ENCODE measurements around the gene FDX1. TPM values are rescaled to one million over a fixed set of nuclear protein-coding genes. Genes with fewer than 3 reads are reported as not detected.
A peak's percentile ranks its signal among the peaks of the same experiment; 100 is the strongest.

Gene FDX1
- total and polyA plus RNA-seq, 5 donors from 2014 or later = 9.5 to 28.2 (median 24.0) TPM

DNA sequence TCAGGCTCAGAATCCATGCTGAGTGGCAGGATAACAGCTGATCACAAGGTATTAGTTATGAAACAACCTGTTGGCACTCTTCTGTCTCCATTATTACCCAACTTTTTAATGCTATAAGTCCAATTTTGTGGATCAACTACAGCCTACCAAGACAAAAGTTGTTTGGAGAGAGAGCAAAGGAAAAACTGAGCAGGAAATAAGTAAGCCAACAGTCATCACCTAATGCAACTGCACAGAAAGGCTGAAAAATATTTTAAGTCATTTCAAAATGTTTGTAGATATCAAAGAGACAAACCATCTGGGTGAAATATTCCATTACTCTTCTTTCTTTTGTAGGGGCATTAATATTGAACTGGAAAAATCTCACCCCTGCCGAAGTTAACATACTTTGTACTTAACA is 41.6 kb downstream of the FDX1 start:
- no peaks in the 10 kb centered on the region for H3K4me1 ChIP-seq (ENCODE audit: control insufficient read depth, insufficient read depth, low read length, poor library complexity, severe bottlenecking)
- H3K27me3 Mint-ChIP-seq = no peaks in the 10 kb centered on the region

DNA sequence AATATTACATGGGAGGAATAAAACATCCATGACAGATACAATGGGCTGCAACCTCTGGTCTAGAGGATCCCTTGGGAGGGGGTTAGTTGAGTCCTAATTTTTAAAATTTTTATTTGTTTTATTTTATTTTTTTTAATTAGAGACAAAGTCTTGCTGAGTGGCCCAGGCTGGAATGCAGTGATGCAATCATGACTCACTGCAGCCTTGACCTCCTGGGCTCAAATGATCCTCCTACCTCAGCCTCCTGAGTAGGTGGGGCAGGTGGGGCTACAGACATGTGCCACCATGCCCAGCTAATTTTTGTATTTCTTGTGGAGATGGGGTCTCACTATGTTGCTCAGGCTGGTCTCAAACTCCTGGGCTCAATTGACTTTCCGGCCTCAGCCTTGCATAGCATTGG is 43.1 kb downstream of the FDX1 start:
- Histone ChIP-seq H3K36me3 (ENCODE audit: control insufficient read depth, insufficient read depth, low read length) (peaks cover under 1% of the 10 kb centered on the region), H3K27ac (ENCODE audit: insufficient read depth, low read length, poor library complexity, severe bottlenecking) (no peak overlapping the region), H3K4me1 (ENCODE audit: control insufficient read depth, insufficient read depth, low read length, poor library complexity, severe bottlenecking) (no peaks in the 10 kb centered on the region), H3K27me3 (ENCODE audit: control insufficient read depth, insufficient read depth, low read length) (no peaks in the 10 kb centered on the region), H3K9me3 (ENCODE audit: control insufficient read depth in 2 of 2, low read length in 2 of 2) (no peaks in the 10 kb centered on the region), H3K4me3 (ENCODE audit: low read depth, low read length) (no peak overlapping the region)
- Mint-ChIP-seq H3K4me1 (peaks cover 0 to 5% (median 2%) of the 10 kb centered on the region in 4 donors), H3K36me3 (peaks cover 9% of the 10 kb centered on the region), H3K27me3 (no peaks in the 10 kb centered on the region), H3K27ac (peak overlapping the region in 1 of 3 donors; percentile 73), H3K9me3 (no peaks in the 10 kb centered on the region), H3K4me3 (no peak overlapping the region)
- DNase-seq (no peak), ATAC-seq (ENCODE audit: low read depth in 2 of 2) (no peak)

More for the DNA sequence above, 41.6 kb downstream of the FDX1 start:
- H3K27me3 ChIP-seq (ENCODE audit: control insufficient read depth, insufficient read depth, low read length) = no peaks in the 10 kb centered on the region
- peaks cover 4% of the 10 kb centered on the region for H3K36me3 ChIP-seq (ENCODE audit: control insufficient read depth, insufficient read depth, low read length)
- Mint-ChIP-seq H3K9me3 (no peaks in the 10 kb centered on the region), H3K4me1 (peaks cover 0 to 5% (median 2%) of the 10 kb centered on the region in 4 donors), H3K36me3 (peaks cover 9% of the 10 kb centered on the region), H3K27ac (no peak overlapping the region), H3K4me3 (no peak overlapping the region)
- no peak for ATAC-seq (ENCODE audit: low read depth in 2 of 2)
- H3K4me3 ChIP-seq (ENCODE audit: low read depth, low read length) = no peak overlapping the region
- no peak overlapping the region for H3K27ac ChIP-seq (ENCODE audit: insufficient read depth, low read length, poor library complexity, severe bottlenecking)
- no peak for DNase-seq
- H3K9me3 ChIP-seq (ENCODE audit: control insufficient read depth in 2 of 2, low read length in 2 of 2) = no peaks in the 10 kb centered on the region

DNA sequence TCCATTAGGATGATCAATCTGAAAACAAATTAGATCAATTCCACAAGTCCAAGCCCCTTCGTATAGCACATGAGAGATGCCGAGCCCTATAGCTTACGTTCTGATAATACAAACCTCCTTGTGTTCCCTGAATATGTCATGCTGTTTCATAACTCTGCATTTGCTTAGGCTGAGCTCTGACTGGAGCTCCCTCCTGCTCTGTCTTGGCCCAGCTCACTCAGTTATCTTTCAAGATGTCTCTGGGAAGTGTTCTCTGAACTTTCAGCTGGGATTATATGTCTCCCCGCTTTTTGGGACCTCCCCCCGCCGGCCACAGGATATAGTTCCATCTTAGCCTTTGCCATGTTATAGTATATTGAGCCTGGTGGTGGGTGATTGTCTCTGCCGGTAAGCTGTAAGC is 44.0 kb downstream of the FDX1 start:
- H3K9me3 Mint-ChIP-seq = no peaks in the 10 kb centered on the region
- no peaks in the 10 kb centered on the region for H3K4me1 ChIP-seq (ENCODE audit: control insufficient read depth, insufficient read depth, low read length, poor library complexity, severe bottlenecking)
- H3K4me3 ChIP-seq (ENCODE audit: low read depth, low read length) = no peak overlapping the region
- no peak overlapping the region for H3K27ac ChIP-seq (ENCODE audit: insufficient read depth, low read length, poor library complexity, severe bottlenecking)
- H3K36me3 Mint-ChIP-seq = peaks cover 9% of the 10 kb centered on the region
- H3K9me3 ChIP-seq (ENCODE audit: control insufficient read depth in 2 of 2, low read length in 2 of 2) = no peaks in the 10 kb centered on the region
- no peak overlapping the region for H3K27ac Mint-ChIP-seq
- H3K27me3 ChIP-seq (ENCODE audit: control insufficient read depth, insufficient read depth, low read length) = no peaks in the 10 kb centered on the region
- H3K36me3 ChIP-seq (ENCODE audit: control insufficient read depth, insufficient read depth, low read length) = no peaks in the 10 kb centered on the region
- H3K27me3 Mint-ChIP-seq = no peaks in the 10 kb centered on the region
- ATAC-seq (ENCODE audit: low read depth in 2 of 2) (no peak), DNase-seq (no peak)
- H3K4me3 Mint-ChIP-seq = no peak overlapping the region
- H3K4me1 Mint-ChIP-seq = peaks cover 0 to 5% (median 2%) of the 10 kb centered on the region in 4 donors

DNA sequence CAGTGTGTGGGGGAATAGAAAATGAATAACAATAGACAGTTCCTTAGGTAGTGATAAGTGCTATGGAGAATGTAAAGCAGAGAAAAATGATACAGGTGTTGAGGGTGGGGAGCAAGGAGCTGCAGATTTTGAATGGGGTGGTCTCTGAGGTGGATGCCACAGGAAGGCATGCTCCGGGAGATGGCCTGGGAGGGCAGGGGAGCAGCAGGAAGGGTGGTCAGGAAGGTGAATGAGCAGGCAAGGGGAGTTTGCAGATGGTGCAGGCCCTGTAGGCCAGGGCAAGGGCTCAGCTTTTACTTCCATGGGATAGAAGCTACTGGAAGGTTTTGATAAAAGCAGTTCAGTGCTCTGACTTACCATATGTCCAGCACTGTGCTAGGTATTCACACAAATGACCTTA is 44.8 kb downstream of the FDX1 start:
- Mint-ChIP-seq H3K9me3 (no peaks in the 10 kb centered on the region), H3K4me3 (peak overlapping the region in 1 of 4 donors; percentile 6), H3K4me1 (peaks cover 0 to 7% (median 3%) of the 10 kb centered on the region in 4 donors), H3K36me3 (peaks cover 5% of the 10 kb centered on the region), H3K27ac (no peak overlapping the region), H3K27me3 (no peaks in the 10 kb centered on the region)
- no peaks in the 10 kb centered on the region for H3K36me3 ChIP-seq (ENCODE audit: control insufficient read depth, insufficient read depth, low read length)
- H3K27ac ChIP-seq (ENCODE audit: insufficient read depth, low read length, poor library complexity, severe bottlenecking) = no peak overlapping the region
- H3K4me1 ChIP-seq (ENCODE audit: control insufficient read depth, insufficient read depth, low read length, poor library complexity, severe bottlenecking) = no peaks in the 10 kb centered on the region
- no peak for ATAC-seq (ENCODE audit: low read depth in 2 of 2)
- H3K27me3 ChIP-seq (ENCODE audit: control insufficient read depth, insufficient read depth, low read length) = no peaks in the 10 kb centered on the region
- DNase-seq = no peak
- H3K4me3 ChIP-seq (ENCODE audit: low read depth, low read length) = no peak overlapping the region
- no peaks in the 10 kb centered on the region for H3K9me3 ChIP-seq (ENCODE audit: control insufficient read depth in 2 of 2, low read length in 2 of 2)

DNA sequence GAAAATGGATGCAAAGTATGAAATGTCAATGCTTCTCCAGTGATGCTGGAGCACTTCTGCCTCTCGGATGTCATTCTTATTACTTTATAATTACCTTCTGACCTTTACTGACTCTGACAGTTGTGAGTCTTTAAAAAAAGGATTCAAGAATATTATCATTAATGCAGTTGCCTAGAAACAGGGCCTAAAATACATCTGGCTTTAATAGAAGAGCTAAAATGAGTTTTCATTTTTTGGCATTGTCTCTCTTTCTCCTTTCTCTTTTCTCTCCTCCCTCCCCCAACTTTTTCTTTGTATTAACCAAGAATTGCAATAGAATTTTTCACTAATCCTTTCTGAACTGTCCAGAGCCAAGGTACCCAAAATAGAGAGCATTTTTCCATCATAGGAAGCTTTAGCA is 45.9 kb downstream of the FDX1 start:
- no peaks in the 10 kb centered on the region for H3K4me1 ChIP-seq (ENCODE audit: control insufficient read depth, insufficient read depth, low read length, poor library complexity, severe bottlenecking)
- Mint-ChIP-seq H3K36me3 (peaks cover under 1% of the 10 kb centered on the region), H3K4me3 (no peak overlapping the region), H3K27ac (peak overlapping the region in 1 of 3 donors; percentile 4), H3K9me3 (no peaks in the 10 kb centered on the region), H3K27me3 (no peaks in the 10 kb centered on the region), H3K4me1 (peaks cover 0 to 4% (median 0%) of the 10 kb centered on the region in 4 donors)
- H3K4me3 ChIP-seq (ENCODE audit: low read depth, low read length) = no peak overlapping the region
- DNase-seq (no peak), ATAC-seq (ENCODE audit: low read depth in 2 of 2) (no peak)
- H3K9me3 ChIP-seq (ENCODE audit: control insufficient read depth in 2 of 2, low read length in 2 of 2) = no peaks in the 10 kb centered on the region
- no peak overlapping the region for H3K27ac ChIP-seq (ENCODE audit: insufficient read depth, low read length, poor library complexity, severe bottlenecking)
- no peaks in the 10 kb centered on the region for H3K36me3 ChIP-seq (ENCODE audit: control insufficient read depth, insufficient read depth, low read length)
- no peaks in the 10 kb centered on the region for H3K27me3 ChIP-seq (ENCODE audit: control insufficient read depth, insufficient read depth, low read length)

DNA sequence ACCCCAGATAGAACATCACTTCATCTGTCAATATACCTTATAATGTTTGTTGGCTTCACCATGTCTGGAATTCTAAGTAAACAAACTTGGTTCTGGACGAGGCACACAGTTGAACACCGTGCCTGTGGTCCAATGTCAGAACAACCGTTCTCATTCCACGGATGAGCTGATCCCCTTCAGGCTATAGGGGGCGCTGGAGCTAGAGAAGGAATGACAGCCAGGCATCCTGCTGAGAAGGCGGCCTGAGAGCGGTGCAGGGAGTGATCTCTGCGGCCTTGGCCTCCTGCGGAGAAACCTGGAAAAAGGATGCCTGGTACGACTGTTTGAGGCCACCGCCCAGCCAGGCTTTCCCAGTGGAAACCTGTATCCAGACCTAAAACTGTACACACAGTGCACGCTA is 48.7 kb downstream of the FDX1 start:
- Histone ChIP-seq H3K36me3 (ENCODE audit: control insufficient read depth, insufficient read depth, low read length) (no peaks in the 10 kb centered on the region), H3K4me1 (ENCODE audit: control insufficient read depth, insufficient read depth, low read length, poor library complexity, severe bottlenecking) (no peaks in the 10 kb centered on the region), H3K27me3 (ENCODE audit: control insufficient read depth, insufficient read depth, low read length) (peaks cover 4% of the 10 kb centered on the region), H3K27ac (ENCODE audit: insufficient read depth, low read length, poor library complexity, severe bottlenecking) (no peak overlapping the region), H3K9me3 (ENCODE audit: control insufficient read depth in 2 of 2, low read length in 2 of 2) (no peaks in the 10 kb centered on the region), H3K4me3 (ENCODE audit: low read depth, low read length) (no peak overlapping the region)
- DNase-seq = no peak
- peaks cover 0 to 2% (median 0%) of the 10 kb centered on the region in 7 donors for H3K9me3 Mint-ChIP-seq
- no peak for ATAC-seq (ENCODE audit: low read depth in 2 of 2)
- H3K4me3 Mint-ChIP-seq = no peak overlapping the region
- peaks cover 0 to 4% (median 0%) of the 10 kb centered on the region in 4 donors for H3K4me1 Mint-ChIP-seq
- no peaks in the 10 kb centered on the region for H3K27me3 Mint-ChIP-seq
- no peaks in the 10 kb centered on the region for H3K36me3 Mint-ChIP-seq
- no peak overlapping the region for H3K27ac Mint-ChIP-seq

DNA sequence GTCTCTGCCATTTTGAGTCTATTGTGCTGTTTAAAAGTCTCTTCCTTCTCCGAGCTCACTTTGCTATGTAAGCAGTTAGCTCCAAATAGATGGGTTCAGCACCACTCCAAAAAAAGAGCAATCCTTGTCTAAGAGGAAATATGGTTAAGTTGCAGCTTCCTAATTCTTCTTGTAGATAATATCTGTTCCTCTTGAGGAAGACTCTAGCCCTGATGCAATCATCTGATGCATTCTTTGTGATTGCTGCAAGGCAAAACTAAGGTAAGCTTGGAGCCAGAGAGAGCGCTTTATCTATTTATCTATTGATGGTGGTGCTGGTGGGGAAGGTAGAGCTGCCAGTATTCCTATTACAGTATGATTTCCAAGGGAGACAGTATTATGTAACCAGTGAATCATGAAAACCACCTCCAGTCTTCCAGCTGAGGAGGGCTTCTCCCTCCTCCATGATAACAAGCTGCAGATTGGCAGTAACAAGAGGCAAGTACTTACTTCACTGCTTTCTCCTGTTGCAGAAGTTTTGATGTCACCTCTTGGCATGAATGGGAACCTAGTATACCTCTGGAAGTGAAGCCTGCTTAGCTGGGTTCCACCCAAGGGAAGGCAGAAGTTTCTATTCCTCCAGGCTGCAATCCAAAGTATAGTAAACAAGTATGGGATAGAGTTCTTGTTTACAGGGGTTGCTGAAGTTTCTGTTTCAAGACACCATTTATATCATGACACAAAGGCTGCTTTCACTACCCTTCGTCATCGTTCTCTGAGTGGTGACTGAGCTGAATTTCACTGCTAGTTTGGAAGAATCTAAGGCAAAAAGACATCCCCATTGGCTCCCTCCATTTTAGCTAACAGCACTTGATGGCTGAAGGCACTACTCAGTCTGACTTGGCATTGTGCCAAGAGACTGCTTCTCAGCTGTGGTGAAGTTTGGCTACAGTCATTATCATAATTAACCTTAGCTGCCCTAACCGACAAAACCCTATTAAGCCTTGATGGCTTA is 49.7 kb downstream of the FDX1 start:
- Mint-ChIP-seq H3K36me3 (no peaks in the 10 kb centered on the region), H3K4me1 (peaks cover 0 to 4% (median 0%) of the 10 kb centered on the region in 4 donors), H3K9me3 (peaks cover 0 to 2% (median 0%) of the 10 kb centered on the region in 7 donors), H3K27me3 (no peaks in the 10 kb centered on the region), H3K27ac (no peak overlapping the region), H3K4me3 (no peak overlapping the region)
- no peaks in the 10 kb centered on the region for H3K36me3 ChIP-seq (ENCODE audit: control insufficient read depth, insufficient read depth, low read length)
- H3K27me3 ChIP-seq (ENCODE audit: control insufficient read depth, insufficient read depth, low read length) = peaks cover 4% of the 10 kb centered on the region
- ATAC-seq (ENCODE audit: low read depth in 2 of 2) = no peak
- H3K27ac ChIP-seq (ENCODE audit: insufficient read depth, low read length, poor library complexity, severe bottlenecking) = no peak overlapping the region
- H3K9me3 ChIP-seq (ENCODE audit: control insufficient read depth in 2 of 2, low read length in 2 of 2) = no peaks in the 10 kb centered on the region
- DNase-seq = no peak
- H3K4me3 ChIP-seq (ENCODE audit: low read depth, low read length) = no peak overlapping the region
- H3K4me1 ChIP-seq (ENCODE audit: control insufficient read depth, insufficient read depth, low read length, poor library complexity, severe bottlenecking) = no peaks in the 10 kb centered on the region
